Vagina (tissue), 2 donors: ENCODE measurements around the gene ADISSP. TPM values are rescaled to one million over a fixed set of nuclear protein-coding genes. Genes with fewer than 3 reads are reported as not detected.

Experiments used
- DNase-seq, 2 donors: peaks; one replicate each; pipeline ENCODE4 v3.0.0-alpha.2; 2017; ENCODE audit errors: extremely low spot score in 2 of 2
- H3K27ac ChIP-seq: fragments of 200-600 bp; sonication (generic); one replicate; pipeline ENCODE4 v1.5.1; 2019
- H3K27me3 ChIP-seq: fragments of 200-600 bp; sonication (generic); one replicate; pipeline ENCODE4 v1.5.1; 2019
- H3K36me3 ChIP-seq, 2 donors: fragments of 200-600 bp; sonication (generic); one replicate each; pipeline ENCODE4 v1.5.1; 2017 to 2019
- H3K4me1 ChIP-seq: fragments of 200-600 bp; sonication (generic); one replicate; pipeline ENCODE4 v1.5.1; 2019
- H3K4me3 ChIP-seq, 2 donors: fragments of 200-600 bp; sonication (generic); 1 replicate in 1 of 2; 2 replicates in 1 of 2; pipeline ENCODE4 v1.5.1; 2016 to 2019
- H3K9me3 ChIP-seq: fragments of 200-600 bp; sonication (generic); one replicate; pipeline ENCODE4 v1.5.1; 2019
- CTCF ChIP-seq, 3 experiments: fragments of 450-650 bp in 2 of 3; fragments of 200-600 bp in 1 of 3; sonication (generic) in 1 of 3; IDR thresholded peaks; one replicate each; pipeline ENCODE4 v1.5.1; 2017 to 2019; ENCODE audit warnings: antibody characterized with exemption in 3 of 3, mild to moderate bottlenecking in 2 of 3, moderate library complexity in 2 of 3
- POLR2A ChIP-seq, 2 donors: fragments of 450-650 bp; IDR thresholded peaks; one replicate each; pipeline ENCODE4 v1.6.1; 2017; ENCODE audit warnings: antibody characterized with exemption in 2 of 2, mild to moderate bottlenecking in 2 of 2, moderate library complexity in 2 of 2
- POLR2AphosphoS5 ChIP-seq, 2 donors: sonication (generic); formaldehyde crosslinking; IDR thresholded peaks; one replicate each; pipeline ENCODE4 v1.9.0; 2017; ENCODE audit warnings: antibody characterized with exemption in 2 of 2, mild to moderate bottlenecking in 2 of 2, low read depth in 1 of 2; ENCODE audit not compliant: insufficient read depth in 1 of 2
- intact Hi-C: fragments of 100-400 bp; cut with DNase I; formaldehyde crosslinking; loops from one replicate; pipeline ENCODE4 v1.15.1; 2023
- total RNA-seq: library from RNA; depleted of rRNA; stranded (reverse); fragments of >200 nt; gene quantifications from one replicate; pipeline ENCODE4 v1.2.3, GENCODE V29; 2016

The ADISSP gene
- total RNA-seq, 1 donor from 2014 or later = 16.0 TPM

- no peak for DNase-seq
- Histone ChIP-seq H3K27me3 (no peaks in the 10 kb centered on the region), H3K4me3 (no peak overlapping the region), H3K9me3 (no peaks in the 10 kb centered on the region), H3K4me1 (peaks cover 32% of the 10 kb centered on the region), H3K27ac (no peak overlapping the region), H3K36me3 (no peaks in the 10 kb centered on the region)
- intact Hi-C loops = no loop called here
- TF ChIP-seq POLR2A (IDR thresholded peaks at IDR 0.05) = no peak
- no peak for TF ChIP-seq CTCF (IDR thresholded peaks at IDR 0.05)
- TF ChIP-seq POLR2AphosphoS5 (IDR thresholded peaks at IDR 0.05; ENCODE audit: insufficient read depth in 1 of 2, low read depth in 1 of 2) = no peak
These were observed 29.2 kb downstream of the ADISSP start for GRCh38 chr20:3738111-3739053.

- intact Hi-C loops = no loop called here
- TF ChIP-seq POLR2A (IDR thresholded peaks at IDR 0.05) = no peak
- Histone ChIP-seq H3K4me1 (peaks cover 40% of the 10 kb centered on the region), H3K9me3 (no peaks in the 10 kb centered on the region), H3K4me3 (no peak overlapping the region), H3K27me3 (no peaks in the 10 kb centered on the region), H3K36me3 (no peaks in the 10 kb centered on the region), H3K27ac (no peak overlapping the region)
- DNase-seq = no peak
These were observed 31.8 kb downstream of the ADISSP start for GRCh38 chr20:3735768-3736167.

- Histone ChIP-seq H3K27ac (peak overlapping the region; percentile 72), H3K27me3 (no peaks in the 10 kb centered on the region), H3K4me3 (peak overlapping the region; percentile 42 to 53), H3K36me3 (no peaks in the 10 kb centered on the region), H3K9me3 (no peaks in the 10 kb centered on the region), H3K4me1 (peaks cover 32% of the 10 kb centered on the region)
- DNase-seq = no peak
- intact Hi-C loops = no loop called here
- TF ChIP-seq CTCF (IDR thresholded peaks at IDR 0.05) = no peak
- no peak for TF ChIP-seq POLR2A (IDR thresholded peaks at IDR 0.05)
- TF ChIP-seq POLR2AphosphoS5 (IDR thresholded peaks at IDR 0.05; ENCODE audit: insufficient read depth in 1 of 2, low read depth in 1 of 2) = no peak
These were observed 33.3 kb downstream of the ADISSP start for GRCh38 chr20:3734111-3734843.

- DNase-seq = no peak
- intact Hi-C loops = no loop called here
- TF ChIP-seq POLR2A (IDR thresholded peaks at IDR 0.05) = no peak
- no peak for TF ChIP-seq POLR2AphosphoS5 (IDR thresholded peaks at IDR 0.05; ENCODE audit: insufficient read depth in 1 of 2, low read depth in 1 of 2)
- no peak for TF ChIP-seq CTCF (IDR thresholded peaks at IDR 0.05)
- Histone ChIP-seq H3K27ac (peak overlapping the region; percentile 72), H3K27me3 (no peaks in the 10 kb centered on the region), H3K9me3 (no peaks in the 10 kb centered on the region), H3K36me3 (no peaks in the 10 kb centered on the region), H3K4me3 (peak overlapping the region; percentile 42 to 53), H3K4me1 (peaks cover 37% of the 10 kb centered on the region)
These were observed 34.2 kb downstream of the ADISSP start for GRCh38 chr20:3733119-3733995.
